HCT116 (cell line): Measurements from ENCODE around the gene AURKAIP1. TPM values are rescaled to one million over a fixed set of nuclear protein-coding genes. Genes with fewer than 3 reads are reported as not detected.
A peak's percentile ranks its signal among the peaks of the same experiment; 100 is the strongest.

Experiments
- ATAC-seq: fragments of 200-7000 bp; cut with Tn5 transposase; 2 replicates; pipeline ENCODE4 v1.9.1; 2020; ENCODE audit warnings: mild to moderate bottlenecking, moderate library complexity
- BruUV-seq: library from RNA; stranded (reverse); fragments of 400-500 nt; replicated peaks from 2 replicates; lab custom pipeline; 2021; lab: Mats Ljungman, UMichigan
- CTCF ChIA-PET: fragments of 300-600 bp; sonication (Branson Sonifier 250); formaldehyde crosslinking; loops from one replicate; lab custom pipeline; 2021; ENCODE audit warnings: antibody characterized with exemption; lab: Charles Lee
- POLR2A ChIA-PET: fragments of 300-600, 350-600 bp; sonication (Branson Sonifier 250); formaldehyde crosslinking; loops from one replicate; lab custom pipeline; 2021; ENCODE audit warnings: antibody characterized with exemption; lab: Charles Lee
- RAD21 ChIA-PET, 2 experiments: fragments of 300-600 bp; sonication (Branson Sonifier 250); formaldehyde crosslinking; loops; one replicate each; lab custom pipeline; 2023; ENCODE audit warnings: low total read pairs in 2 of 2; ENCODE audit not compliant: uncharacterized antibody in 2 of 2, unreplicated experiment in 2 of 2, low non-redundant PET in 1 of 2; lab: Charles Lee
- DNase-seq: peaks from one replicate; pipeline ENCODE4 v3.0.0-alpha.2; 2010; ENCODE audit warnings: low read depth, low spot score
- H2AFZ ChIP-seq: fragments of 200-600 bp; shearing (Covaris generic), sonication (generic); 2 replicates; pipeline ENCODE4 v1.6.1; 2017; ENCODE audit warnings: low read depth, mixed run types, mixed read lengths, antibody characterized with exemption, low read length; ENCODE audit not compliant: poor library complexity, severe bottlenecking
- H3K27ac ChIP-seq: 2 replicates; pipeline ENCODE4 v1.5.1; 2012; ENCODE audit warnings: low read depth, low read length
- H3K27me3 ChIP-seq: fragments of 200-600 bp; sonication (generic); 2 replicates; pipeline ENCODE4 v1.6.1; 2016; ENCODE audit warnings: mixed run types, low read length, mixed read lengths; ENCODE audit not compliant: insufficient read depth
- H3K36me3 ChIP-seq, 2 experiments: fragments of 200-500 bp in 1 of 2; fragments of 200-600 bp in 1 of 2; sonication (Bioruptor generic) in 1 of 2; sonication (generic) in 1 of 2; 2 replicates each; pipeline versions ENCODE4 v1.5.1 to v1.6.1; 2014 to 2016; ENCODE audit warnings: low read length in 2 of 2, inconsistent platforms in 1 of 2, mixed read lengths in 1 of 2, mixed run types in 1 of 2; ENCODE audit not compliant: insufficient read depth in 2 of 2, control insufficient read depth in 1 of 2
- H3K4me1 ChIP-seq, 2 experiments: fragments of 200-600 bp in 1 of 2; sonication (generic) in 1 of 2; 2 replicates each; pipeline versions ENCODE4 v1.5.1 to v1.6.1; 2012 to 2017; ENCODE audit warnings: low read length in 2 of 2, inconsistent platforms in 1 of 2, mild to moderate bottlenecking in 1 of 2, mixed read lengths in 1 of 2, mixed run types in 1 of 2, moderate library complexity in 1 of 2; ENCODE audit not compliant: insufficient read depth in 2 of 2, control insufficient read depth in 1 of 2
- H3K4me2 ChIP-seq: fragments of 200-600 bp; sonication (generic); 2 replicates; pipeline ENCODE4 v1.6.1; 2017; ENCODE audit warnings: mixed run types, low read length, mixed read lengths
- H3K4me3 ChIP-seq, 2 experiments: fragments of 200-600 bp in 1 of 2; sonication (generic) in 1 of 2; replicated peaks in 1 of 2; 2 replicates each; pipeline ENCODE4 v1.5.1; 2011 to 2016; ENCODE audit warnings: low read length in 2 of 2, control low read depth in 1 of 2, low read depth in 1 of 2, mild to moderate bottlenecking in 1 of 2, mixed read lengths in 1 of 2, mixed run types in 1 of 2
- H3K79me2 ChIP-seq: fragments of 200-600 bp; sonication (generic); 2 replicates; pipeline ENCODE4 v1.6.1; 2017; ENCODE audit warnings: mild to moderate bottlenecking, mixed run types, low read length, moderate library complexity, mixed read lengths; ENCODE audit not compliant: insufficient read depth
- H3K9ac ChIP-seq: fragments of 200-600 bp; sonication (generic); 2 replicates; pipeline ENCODE4 v1.6.1; 2016; ENCODE audit warnings: low read length, mixed read lengths
- H3K9me2 ChIP-seq: fragments of 200-600 bp; sonication (generic), shearing (Covaris generic); 2 replicates; pipeline ENCODE4 v1.6.1; 2017; ENCODE audit warnings: mixed run types, mild to moderate bottlenecking, moderate library complexity; ENCODE audit not compliant: insufficient read depth
- H3K9me3 ChIP-seq, 2 experiments: fragments of 200-500 bp in 1 of 2; fragments of 200-600 bp in 1 of 2; sonication (Bioruptor generic) in 1 of 2; sonication (generic) in 1 of 2; 2 replicates each; pipeline ENCODE4 v1.6.1; 2014 to 2017; ENCODE audit warnings: low read length in 2 of 2, mixed read lengths in 2 of 2, inconsistent platforms in 1 of 2, low read depth in 1 of 2, mild to moderate bottlenecking in 1 of 2, mixed run types in 1 of 2, moderate library complexity in 1 of 2; ENCODE audit not compliant: control insufficient read depth in 1 of 2, insufficient read depth in 1 of 2
- H4K20me1 ChIP-seq: fragments of 200-600 bp; sonication (generic), shearing (Covaris generic); 2 replicates; pipeline ENCODE4 v1.6.1; 2017; ENCODE audit warnings: mixed run types, mild to moderate bottlenecking, moderate library complexity; ENCODE audit not compliant: insufficient read depth
- ATF3 ChIP-seq: IDR thresholded peaks from 2 replicates; pipeline ENCODE4 v1.6.1; 2012
- CTCF ChIP-seq, 3 experiments: fragments of 200-600 bp in 1 of 3; sonication (generic) in 1 of 3; IDR thresholded peaks in 2 of 3; conservative IDR thresholded peaks in 1 of 3; 2 replicates each; pipeline ENCODE4 v1.5.1; 2012 to 2017; ENCODE audit warnings: low read depth in 2 of 3, low read length in 2 of 3, antibody characterized with exemption in 1 of 3, borderline replicate concordance in 1 of 3, control low read depth in 1 of 3, mild to moderate bottlenecking in 1 of 3, mixed read lengths in 1 of 3, mixed run types in 1 of 3, moderate library complexity in 1 of 3; ENCODE audit not compliant: insufficient read depth in 1 of 3
- JUND ChIP-seq: IDR thresholded peaks from 2 replicates; pipeline ENCODE4 v1.6.1; 2012
- POLR2AphosphoS5 ChIP-seq: IDR thresholded peaks from 2 replicates; pipeline ENCODE4 v1.6.1; 2011; ENCODE audit warnings: mild to moderate bottlenecking, low read depth, low read length, moderate library complexity
- RAD21 ChIP-seq: IDR thresholded peaks from 2 replicates; pipeline ENCODE4 v1.6.1; 2012; ENCODE audit warnings: low read depth, mild to moderate bottlenecking
- SIN3A ChIP-seq: IDR thresholded peaks from 2 replicates; pipeline ENCODE4 v1.6.1; 2012; ENCODE audit warnings: low read depth
- intact Hi-C: fragments of 100-400 bp; cut with micrococcal nuclease; formaldehyde crosslinking; loops from 2 replicates; pipeline ENCODE4 v1.10.0; 2022
- total RNA-seq: library from RNA; stranded (reverse); gene quantifications from one replicate; pipeline ENCODE4 v1.2.1, GENCODE V29; 2021; ENCODE audit not compliant: unreplicated experiment

Gene AURKAIP1
- total RNA-seq, 1 experiment from 2014 or later, result 200 TPM

GRCh38 chr1:1371746-1372711 is 3.0 kb downstream of the AURKAIP1 start:
- Histone ChIP-seq H3K4me2 (peak overlapping the region; percentile 8), H3K4me3 (no peak overlapping the region), H2AFZ (no peak overlapping the region), H3K79me2 (peaks cover 29% of the 10 kb centered on the region), H3K27me3 (no peaks in the 10 kb centered on the region), H3K4me1 (peaks cover 14 to 33% of the 10 kb centered on the region in 2 experiments), H3K36me3 (peaks cover 0 to 11% of the 10 kb centered on the region in 2 experiments; a peak in 1 of 4 replicates), H3K9ac (no peak overlapping the region), H4K20me1 (no peaks in the 10 kb centered on the region), H3K9me2 (no peaks in the 10 kb centered on the region), H3K9me3 (peaks cover 0 to 4% of the 10 kb centered on the region in 2 experiments; a peak in 1 of 4 replicates), H3K27ac (peak overlapping the region; percentile 27; the same call in 1 of the 2 replicates)
- ChIA-PET CTCF (interaction anchor here (0.6 kb wide), 1 partner anchor 134 kb away, joined by 3 read pairs; no protein-coding TSS in a partner anchor), POLR2A (interaction anchor here (0.5 to 1.1 kb wide), 2 partner anchors 24 to 71 kb away, joined by 3 read pairs; no protein-coding TSS in a partner anchor), RAD21 (interaction anchor here in 1 of 2 experiments (1.1 kb wide), 1 partner anchor 12 kb away, joined by 3 read pairs; no protein-coding TSS in a partner anchor)
- DNase-seq (no peak), ATAC-seq (peak; percentile 52)
- no TSS peak for BruUV-seq
- intact Hi-C loops, result no loop called here
- TF ChIP-seq CTCF (IDR thresholded peaks at IDR 0.05 in 2 of 3, conservative IDR thresholded peaks at IDR 0.05 in 1 of 3; ENCODE audit: borderline replicate concordance in 1 of 3, insufficient read depth in 1 of 3, low read depth in 2 of 3, low read length in 2 of 3) (peak; percentile 86 to 97 (median 87)), JUND (no peak), POLR2AphosphoS5 (peak; percentile 22; the same call in 1 of the 2 replicates), ATF3 (no peak), RAD21 (peak; percentile 80), SIN3A (no peak)
